ENCODE measurements around the gene KAZN. TPM values are rescaled to one million over a fixed set of nuclear protein-coding genes. Genes with fewer than 3 reads are reported as not detected.
"Not testable (repeated sequence)": the region's sequence is repeated elsewhere in the genome, so short reads cannot be mapped to it uniquely, and the experiment has no call there.

KAZN gene
- total RNA-seq, 1 donor from 2014 or later: 3.7 TPM

DNA sequence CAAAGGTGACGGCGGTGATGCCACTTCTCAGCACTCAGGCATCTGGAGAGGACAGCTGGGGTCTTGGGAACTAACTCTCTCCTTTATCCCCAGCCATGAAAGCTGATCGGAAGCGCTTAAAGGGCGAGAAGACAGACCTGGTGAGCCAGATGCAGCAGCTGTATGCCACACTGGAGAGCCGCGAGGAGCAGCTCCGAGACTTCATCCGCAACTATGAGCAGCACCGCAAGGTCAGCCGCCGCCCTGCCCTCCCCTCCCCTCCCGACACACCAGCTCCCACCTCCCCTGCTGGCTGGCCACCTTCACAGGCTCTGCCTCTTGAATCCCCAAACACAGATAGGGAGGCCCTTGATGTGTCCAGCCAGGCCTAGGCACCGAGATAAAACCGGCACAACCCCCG is 436.2 kb downstream of the KAZN start:
- Histone ChIP-seq H3K9me3 (ENCODE audit: control insufficient read depth in 3 of 3, low read length in 3 of 3) (no peaks in the 10 kb centered on the region), H3K27ac (ENCODE audit: low read depth, low read length) (no peak overlapping the region), H3K4me1 (ENCODE audit: control insufficient read depth in 3 of 3, insufficient read depth in 3 of 3, low read length in 3 of 3) (no peaks in the 10 kb centered on the region), H3K4me3 (ENCODE audit: low read length in 3 of 3) (no peak overlapping the region), H3K9ac (ENCODE audit: low read depth in 1 of 3, low read length in 3 of 3) (no peak overlapping the region), H3K36me3 (ENCODE audit: control insufficient read depth in 3 of 3, insufficient read depth in 3 of 3, low read length in 3 of 3) (peaks cover 0 to 3% (median 0%) of the 10 kb centered on the region in 3 donors), H3K27me3 (ENCODE audit: control insufficient read depth in 3 of 3, insufficient read depth in 3 of 3, low read length in 3 of 3) (peaks cover 0 to 4% (median 0%) of the 10 kb centered on the region in 3 donors)

- Histone ChIP-seq H3K36me3 (ENCODE audit: control insufficient read depth in 3 of 3, insufficient read depth in 3 of 3, low read length in 3 of 3) (peaks cover 0 to 3% (median 0%) of the 10 kb centered on the region in 3 donors), H3K27me3 (ENCODE audit: control insufficient read depth in 3 of 3, insufficient read depth in 3 of 3, low read length in 3 of 3) (no peaks in the 10 kb centered on the region), H3K9ac (ENCODE audit: low read depth in 1 of 3, low read length in 3 of 3) (no peak overlapping the region), H3K9me3 (ENCODE audit: control insufficient read depth in 3 of 3, low read length in 3 of 3) (no peaks in the 10 kb centered on the region), H3K27ac (ENCODE audit: low read depth, low read length) (no peak overlapping the region), H3K4me1 (ENCODE audit: control insufficient read depth in 3 of 3, insufficient read depth in 3 of 3, low read length in 3 of 3) (no peaks in the 10 kb centered on the region), H3K4me3 (ENCODE audit: low read length in 3 of 3) (no peak overlapping the region)
These were observed 436.8 kb downstream of the KAZN start for GRCh38 chr1:15035236-15035635.

- peaks cover 0 to 3% (median 0%) of the 10 kb centered on the region in 3 donors for H3K36me3 ChIP-seq (ENCODE audit: control insufficient read depth in 3 of 3, insufficient read depth in 3 of 3, low read length in 3 of 3)
- no peaks in the 10 kb centered on the region for H3K27me3 ChIP-seq (ENCODE audit: control insufficient read depth in 3 of 3, insufficient read depth in 3 of 3, low read length in 3 of 3)
- no peak overlapping the region for H3K9ac ChIP-seq (ENCODE audit: low read depth in 1 of 3, low read length in 3 of 3)
- H3K27ac ChIP-seq (ENCODE audit: low read depth, low read length): no peak overlapping the region
- H3K4me1 ChIP-seq (ENCODE audit: control insufficient read depth in 3 of 3, insufficient read depth in 3 of 3, low read length in 3 of 3): no peaks in the 10 kb centered on the region
- no peaks in the 10 kb centered on the region for H3K9me3 ChIP-seq (ENCODE audit: control insufficient read depth in 3 of 3, low read length in 3 of 3)
- no peak overlapping the region for H3K4me3 ChIP-seq (ENCODE audit: low read length in 3 of 3)
These were observed 437.6 kb downstream of the KAZN start for GRCh38 chr1:15036101-15036500.

DNA sequence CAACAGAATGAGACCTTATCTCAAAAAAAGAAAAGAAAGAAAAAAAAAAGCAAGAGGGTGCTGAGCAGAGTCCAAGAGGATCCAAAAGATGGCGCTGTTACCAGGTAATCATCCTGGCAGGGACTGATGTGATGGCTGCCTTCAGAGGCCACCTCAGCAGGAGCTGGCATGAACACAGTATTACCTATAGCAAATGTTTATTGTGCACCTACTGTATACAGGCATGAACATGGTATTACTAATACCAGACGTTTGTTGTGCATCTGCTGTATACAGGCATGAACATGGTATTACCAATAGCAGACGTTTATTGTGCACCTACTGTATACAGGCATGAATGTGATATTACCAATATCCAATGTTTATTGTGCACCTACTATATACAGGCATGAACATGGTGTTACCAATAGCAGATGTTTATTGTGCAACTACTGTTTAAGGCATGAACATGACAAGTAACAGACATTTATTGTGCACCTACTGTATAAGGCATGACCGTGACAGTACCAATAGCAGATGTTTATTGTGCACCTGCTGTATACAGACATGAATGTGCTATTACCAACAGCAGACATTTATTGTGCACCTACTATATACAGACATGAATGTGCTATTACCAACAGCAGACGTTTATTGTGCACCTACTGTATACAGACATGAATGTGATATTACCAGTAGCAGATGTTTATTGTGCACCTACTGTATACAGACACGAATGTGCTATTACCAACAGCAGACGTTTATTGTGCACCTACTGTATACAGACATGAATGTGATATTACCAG is 439.9 kb downstream of the KAZN start:
- Histone ChIP-seq H3K9me3 (ENCODE audit: control insufficient read depth in 3 of 3, low read length in 3 of 3) (no peaks in the 10 kb centered on the region), H3K4me3 (ENCODE audit: low read length in 3 of 3) (no peak overlapping the region), H3K36me3 (ENCODE audit: control insufficient read depth in 3 of 3, insufficient read depth in 3 of 3, low read length in 3 of 3) (peaks cover 0 to 3% (median 0%) of the 10 kb centered on the region in 3 donors), H3K4me1 (ENCODE audit: control insufficient read depth in 3 of 3, insufficient read depth in 3 of 3, low read length in 3 of 3) (no peaks in the 10 kb centered on the region), H3K27ac (ENCODE audit: low read depth, low read length) (no peak overlapping the region), H3K9ac (ENCODE audit: low read depth in 1 of 3, low read length in 3 of 3) (no peak overlapping the region), H3K27me3 (ENCODE audit: control insufficient read depth in 3 of 3, insufficient read depth in 3 of 3, low read length in 3 of 3) (no peaks in the 10 kb centered on the region)

DNA sequence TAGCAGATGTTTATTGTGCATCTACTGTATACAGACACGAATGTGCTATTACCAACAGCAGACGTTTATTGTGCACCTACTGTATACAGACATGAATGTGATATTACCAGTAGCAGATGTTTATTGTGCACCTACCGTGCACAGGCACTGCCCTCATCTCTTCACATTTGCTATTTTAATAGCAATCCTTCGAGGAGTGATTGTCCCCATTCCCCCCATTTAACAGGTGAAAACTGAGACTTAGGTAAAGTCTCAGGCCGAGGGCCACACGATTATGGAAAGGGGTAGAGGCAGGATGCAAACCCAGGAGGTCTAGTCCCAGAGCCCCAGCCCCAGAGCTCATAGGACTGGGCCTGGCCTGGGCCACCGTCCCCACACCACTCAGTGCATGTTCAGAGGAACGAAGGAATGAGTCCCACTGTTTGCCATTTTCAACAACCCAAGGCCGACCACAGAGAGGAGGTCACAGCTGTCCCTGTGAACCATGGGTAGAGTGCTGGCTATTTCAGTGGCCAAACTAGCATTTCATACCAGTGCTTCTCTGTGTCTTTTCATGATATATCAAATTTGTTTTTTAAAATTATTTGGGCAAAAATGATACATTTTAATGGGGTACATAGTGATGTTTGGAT is 440.6 kb downstream of the KAZN start:
- Histone ChIP-seq H3K4me3 (ENCODE audit: low read length in 3 of 3) (no peak overlapping the region), H3K27me3 (ENCODE audit: control insufficient read depth in 3 of 3, insufficient read depth in 3 of 3, low read length in 3 of 3) (no peaks in the 10 kb centered on the region), H3K9me3 (ENCODE audit: control insufficient read depth in 3 of 3, low read length in 3 of 3) (no peaks in the 10 kb centered on the region), H3K36me3 (ENCODE audit: control insufficient read depth in 3 of 3, insufficient read depth in 3 of 3, low read length in 3 of 3) (peaks cover 0 to 3% (median 0%) of the 10 kb centered on the region in 3 donors), H3K4me1 (ENCODE audit: control insufficient read depth in 3 of 3, insufficient read depth in 3 of 3, low read length in 3 of 3) (no peaks in the 10 kb centered on the region), H3K9ac (ENCODE audit: low read depth in 1 of 3, low read length in 3 of 3) (no peak overlapping the region), H3K27ac (ENCODE audit: low read depth, low read length) (no peak overlapping the region)

GRCh38 chr1:15039901-15040300 is 441.4 kb downstream of the KAZN start:
- Histone ChIP-seq H3K9me3 (ENCODE audit: control insufficient read depth in 3 of 3, low read length in 3 of 3) (no peaks in the 10 kb centered on the region), H3K27me3 (ENCODE audit: control insufficient read depth in 3 of 3, insufficient read depth in 3 of 3, low read length in 3 of 3) (no peaks in the 10 kb centered on the region), H3K36me3 (ENCODE audit: control insufficient read depth in 3 of 3, insufficient read depth in 3 of 3, low read length in 3 of 3) (peaks cover 0 to 3% (median 0%) of the 10 kb centered on the region in 3 donors), H3K4me3 (ENCODE audit: low read length in 3 of 3) (no peak overlapping the region), H3K4me1 (ENCODE audit: control insufficient read depth in 3 of 3, insufficient read depth in 3 of 3, low read length in 3 of 3) (no peaks in the 10 kb centered on the region), H3K27ac (ENCODE audit: low read depth, low read length) (no peak overlapping the region), H3K9ac (ENCODE audit: low read depth in 1 of 3, low read length in 3 of 3) (no peak overlapping the region)

DNA sequence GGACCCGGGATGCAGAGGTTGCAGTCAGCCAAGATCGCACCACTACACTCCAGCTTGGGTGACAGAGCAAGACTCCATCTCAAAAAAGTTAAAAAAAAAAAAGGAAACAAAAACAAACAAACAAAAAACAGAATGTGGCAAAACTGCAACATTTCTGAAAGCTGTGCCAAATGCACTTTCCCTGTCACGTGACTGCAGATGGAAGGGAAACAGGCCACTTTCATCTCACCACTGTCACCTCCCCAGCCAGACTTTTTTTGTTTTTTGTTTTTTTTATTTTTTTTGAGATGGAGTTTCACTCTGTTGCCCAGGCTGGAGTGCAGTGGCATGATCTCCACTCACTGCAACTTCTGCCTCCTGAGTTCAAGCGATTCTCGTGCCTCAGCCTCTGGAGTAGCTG is 442.2 kb downstream of the KAZN start:
- not testable (repeated sequence) for H3K27ac ChIP-seq (ENCODE audit: low read depth, low read length); H3K4me3 ChIP-seq (ENCODE audit: low read length in 3 of 3); H3K9me3 ChIP-seq (ENCODE audit: control insufficient read depth in 3 of 3, low read length in 3 of 3); H3K27me3 ChIP-seq (ENCODE audit: control insufficient read depth in 3 of 3, insufficient read depth in 3 of 3, low read length in 3 of 3); H3K36me3 ChIP-seq (ENCODE audit: control insufficient read depth in 3 of 3, insufficient read depth in 3 of 3, low read length in 3 of 3); H3K9ac ChIP-seq (ENCODE audit: low read depth in 1 of 3, low read length in 3 of 3); H3K4me1 ChIP-seq (ENCODE audit: control insufficient read depth in 3 of 3, insufficient read depth in 3 of 3, low read length in 3 of 3)

DNA sequence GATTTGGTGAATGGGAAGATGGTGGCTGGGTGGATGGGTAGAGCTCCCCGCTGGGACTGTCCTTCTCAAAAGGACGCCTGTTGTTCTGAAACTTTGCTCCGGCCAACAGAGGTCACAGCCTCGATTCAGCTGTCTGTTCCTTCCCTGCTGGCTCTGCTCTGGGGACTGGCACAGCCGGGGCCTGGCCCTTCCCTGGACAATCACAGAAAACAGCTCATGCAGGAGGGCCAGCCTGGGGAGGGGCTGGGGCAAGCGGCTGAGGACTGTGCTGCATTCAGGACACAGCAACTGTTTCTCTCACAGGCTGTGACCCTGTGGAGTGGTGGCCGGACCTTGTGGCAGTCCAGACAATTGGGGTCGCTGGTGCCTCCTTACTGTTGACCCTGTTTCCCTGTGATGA is 444.4 kb downstream of the KAZN start:
- H3K4me3 ChIP-seq (ENCODE audit: low read length in 3 of 3): no peak overlapping the region
- no peaks in the 10 kb centered on the region for H3K9me3 ChIP-seq (ENCODE audit: control insufficient read depth in 3 of 3, low read length in 3 of 3)
- H3K36me3 ChIP-seq (ENCODE audit: control insufficient read depth in 3 of 3, insufficient read depth in 3 of 3, low read length in 3 of 3): no peaks in the 10 kb centered on the region
- H3K27me3 ChIP-seq (ENCODE audit: control insufficient read depth in 3 of 3, insufficient read depth in 3 of 3, low read length in 3 of 3): no peaks in the 10 kb centered on the region
- H3K4me1 ChIP-seq (ENCODE audit: control insufficient read depth in 3 of 3, insufficient read depth in 3 of 3, low read length in 3 of 3): no peaks in the 10 kb centered on the region
- no peak overlapping the region for H3K9ac ChIP-seq (ENCODE audit: low read depth in 1 of 3, low read length in 3 of 3)
- no peak overlapping the region for H3K27ac ChIP-seq (ENCODE audit: low read depth, low read length)

DNA sequence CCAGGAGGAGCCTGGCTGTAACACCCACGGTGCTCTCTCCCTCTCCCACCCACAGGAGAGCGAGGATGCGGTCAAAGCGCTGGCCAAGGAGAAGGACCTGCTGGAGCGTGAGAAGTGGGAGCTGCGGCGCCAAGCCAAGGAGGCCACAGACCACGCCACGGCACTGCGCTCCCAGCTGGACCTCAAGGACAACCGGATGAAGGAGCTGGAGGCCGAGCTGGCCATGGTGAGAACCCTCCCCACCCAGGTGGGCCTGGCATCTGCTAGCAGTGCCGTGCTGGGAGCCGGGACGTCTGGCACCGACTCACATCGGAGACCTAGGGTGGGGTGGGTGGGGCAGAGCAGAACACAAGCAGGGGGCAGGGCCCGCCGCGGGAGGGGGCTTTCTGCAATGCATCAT is 445.4 kb downstream of the KAZN start:
- Histone ChIP-seq H3K4me3 (ENCODE audit: low read length in 3 of 3) (no peak overlapping the region), H3K9me3 (ENCODE audit: control insufficient read depth in 3 of 3, low read length in 3 of 3) (no peaks in the 10 kb centered on the region), H3K9ac (ENCODE audit: low read depth in 1 of 3, low read length in 3 of 3) (no peak overlapping the region), H3K36me3 (ENCODE audit: control insufficient read depth in 3 of 3, insufficient read depth in 3 of 3, low read length in 3 of 3) (no peaks in the 10 kb centered on the region), H3K4me1 (ENCODE audit: control insufficient read depth in 3 of 3, insufficient read depth in 3 of 3, low read length in 3 of 3) (no peaks in the 10 kb centered on the region), H3K27ac (ENCODE audit: low read depth, low read length) (no peak overlapping the region), H3K27me3 (ENCODE audit: control insufficient read depth in 3 of 3, insufficient read depth in 3 of 3, low read length in 3 of 3) (no peaks in the 10 kb centered on the region)

GRCh38 chr1:15045123-15045522 is 446.6 kb downstream of the KAZN start:
- Histone ChIP-seq H3K4me1 (ENCODE audit: control insufficient read depth in 3 of 3, insufficient read depth in 3 of 3, low read length in 3 of 3) (no peaks in the 10 kb centered on the region), H3K36me3 (ENCODE audit: control insufficient read depth in 3 of 3, insufficient read depth in 3 of 3, low read length in 3 of 3) (no peaks in the 10 kb centered on the region), H3K9ac (ENCODE audit: low read depth in 1 of 3, low read length in 3 of 3) (no peak overlapping the region), H3K27ac (ENCODE audit: low read depth, low read length) (no peak overlapping the region), H3K4me3 (ENCODE audit: low read length in 3 of 3) (no peak overlapping the region), H3K27me3 (ENCODE audit: control insufficient read depth in 3 of 3, insufficient read depth in 3 of 3, low read length in 3 of 3) (no peaks in the 10 kb centered on the region), H3K9me3 (ENCODE audit: control insufficient read depth in 3 of 3, low read length in 3 of 3) (no peaks in the 10 kb centered on the region)
